GM18526 (cell line): ENCODE results near the gene GTF2A1.

ENCODE experiments used
- POLR2A ChIP-seq: IDR thresholded peaks from 3 replicates; pipeline ENCODE4 v1.6.1; 2011; ENCODE audit not compliant: insufficient read length; ENCODE audit errors: extremely low read depth

Gene GTF2A1

DNA sequence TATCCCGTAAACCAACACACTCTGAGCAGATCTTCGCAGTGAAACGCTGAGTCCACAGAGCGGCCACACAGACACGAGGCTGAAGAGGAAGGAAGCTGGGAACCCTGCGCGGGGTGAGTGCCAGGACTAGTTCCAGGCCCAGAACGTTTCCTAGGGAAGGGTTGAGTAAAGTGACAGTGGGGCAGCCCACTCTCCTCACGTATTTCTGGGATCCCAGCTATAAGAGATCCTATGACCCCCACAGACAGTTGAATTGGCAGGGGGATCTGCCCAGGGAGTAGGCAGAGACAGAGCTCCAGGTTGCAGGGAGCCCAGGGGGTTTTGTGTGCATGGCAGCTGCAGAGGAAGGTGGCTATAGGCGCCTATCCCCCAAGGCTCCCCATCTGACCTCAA, 51.1 kb downstream of the GTF2A1 start:
- no peak for TF ChIP-seq POLR2A

DNA sequence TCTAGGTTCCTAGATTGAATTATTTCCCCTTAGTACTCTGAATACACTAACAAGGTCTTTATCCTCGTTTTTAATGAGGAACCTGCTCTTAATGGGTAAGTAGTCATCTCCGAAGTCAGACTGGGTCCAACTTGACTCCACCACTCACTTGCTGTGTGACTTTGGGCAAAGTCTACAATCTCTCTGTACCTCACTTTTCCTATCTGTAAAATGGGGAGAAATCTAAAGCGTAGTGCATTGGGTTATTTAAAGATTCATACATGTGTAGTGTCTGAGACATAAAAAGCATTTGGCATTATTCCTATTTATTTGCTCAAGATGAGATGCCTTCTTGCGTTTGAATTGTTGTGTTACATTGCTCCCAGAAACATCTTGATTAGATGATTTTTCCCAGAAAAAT, 51.5 kb downstream of the GTF2A1 start:
- TF ChIP-seq POLR2A, result no peak

DNA sequence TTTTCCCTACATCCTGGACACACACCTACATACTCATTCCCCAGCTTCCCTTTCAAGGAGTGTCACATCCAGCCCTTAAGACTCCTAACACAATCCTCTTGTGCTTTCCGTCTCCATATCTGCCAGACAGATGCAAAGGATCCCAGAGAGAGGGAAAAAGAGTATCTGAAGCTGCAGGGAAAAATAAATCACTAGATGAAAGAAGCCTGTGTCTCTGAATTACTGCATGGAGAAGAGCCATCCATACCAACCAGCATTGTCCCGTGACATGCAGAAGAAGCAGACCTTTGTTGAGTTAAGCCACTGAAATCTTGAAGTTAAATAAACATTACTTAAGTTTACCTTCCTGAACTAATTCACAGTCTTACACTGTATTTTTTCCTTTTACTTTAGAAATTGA, 54.6 kb downstream of the GTF2A1 start:
- no peak for TF ChIP-seq POLR2A

DNA sequence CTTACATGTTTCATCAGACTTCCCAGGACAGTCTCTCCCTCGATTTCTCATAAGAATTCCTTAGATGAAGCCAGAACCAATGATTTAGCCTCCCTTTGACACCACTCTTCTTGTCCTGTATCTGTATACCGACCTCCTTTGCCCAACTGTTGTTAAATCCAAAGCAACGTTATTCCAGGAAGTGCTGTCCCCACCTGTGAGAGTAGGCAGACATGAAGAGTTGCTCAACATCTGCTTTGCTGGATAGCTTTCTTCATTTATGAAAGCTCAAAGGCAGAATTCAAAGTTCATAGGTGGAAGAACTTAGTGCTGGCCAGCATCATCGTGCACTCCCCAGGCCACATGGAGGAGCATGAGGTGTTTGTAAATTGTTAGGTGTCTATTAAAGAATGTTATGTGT, 55.6 kb downstream of the GTF2A1 start:
- no peak for TF ChIP-seq POLR2A

DNA sequence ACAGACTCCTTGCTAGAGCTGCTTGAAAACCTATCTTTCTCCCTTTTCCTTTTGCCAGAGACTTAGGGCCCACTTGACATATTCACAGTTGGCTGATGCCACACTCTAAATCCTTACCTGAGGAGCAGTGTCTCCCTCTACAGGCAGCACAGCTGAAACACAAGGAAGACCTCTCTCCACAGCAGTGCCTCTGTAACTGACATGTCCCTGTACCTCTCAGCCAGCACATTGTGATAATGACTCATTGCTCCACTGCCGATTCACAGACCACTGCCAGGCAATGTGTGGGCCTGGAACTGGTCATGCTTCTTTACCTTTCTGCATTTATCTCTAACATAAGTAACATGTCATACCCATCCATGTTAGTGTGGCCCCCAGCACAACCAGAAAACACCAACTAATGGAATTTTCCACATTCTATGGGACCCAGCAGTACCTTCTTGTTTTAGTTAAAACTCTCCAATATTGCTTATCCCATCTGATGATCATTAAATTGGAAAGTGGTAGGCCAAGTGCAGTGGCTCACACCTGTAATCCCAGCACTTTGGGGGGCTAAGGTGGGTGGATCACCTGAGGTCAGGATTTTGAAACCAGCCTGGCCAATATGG, 56.5 kb downstream of the GTF2A1 start:
- no peak for TF ChIP-seq POLR2A

DNA sequence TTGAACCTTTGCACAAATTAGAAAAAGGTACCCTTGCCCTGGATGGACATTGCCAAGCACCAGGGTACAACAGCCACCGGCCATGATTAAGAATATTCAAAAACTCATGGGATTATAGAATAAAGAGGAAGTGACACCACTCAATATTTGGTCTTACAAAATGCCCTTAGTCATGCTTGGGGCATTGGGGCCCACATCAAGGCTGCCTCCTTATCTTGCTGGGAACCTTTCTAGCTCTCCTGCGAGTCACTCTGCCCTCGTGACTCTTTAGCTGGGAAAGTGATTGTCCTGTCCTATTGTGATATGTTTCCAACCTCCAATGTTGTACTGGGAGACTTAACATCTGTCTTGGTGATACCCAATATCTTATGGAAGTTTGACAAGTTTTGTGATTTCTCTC, 57.8 kb downstream of the GTF2A1 start:
- no peak for TF ChIP-seq POLR2A

DNA sequence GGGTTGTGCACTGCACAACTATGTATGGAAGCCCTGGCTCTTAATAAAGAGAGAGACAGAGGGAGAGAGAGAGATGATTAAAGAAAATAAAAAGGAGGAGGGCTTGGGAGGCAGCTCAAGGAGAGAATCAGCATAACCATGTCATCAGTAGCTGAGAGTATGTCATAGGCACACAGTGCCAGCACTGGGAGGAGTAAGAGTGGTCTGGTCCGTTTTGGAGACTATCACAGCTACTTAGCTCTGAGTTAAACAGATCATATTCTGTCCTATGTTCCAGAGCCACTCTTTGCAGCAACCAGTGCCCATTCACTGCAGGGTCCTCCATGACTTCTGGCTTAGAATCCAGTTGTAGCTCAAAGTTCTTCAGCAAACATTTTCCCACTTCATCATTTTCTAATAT, 59.0 kb downstream of the GTF2A1 start:
- TF ChIP-seq POLR2A, result no peak

DNA sequence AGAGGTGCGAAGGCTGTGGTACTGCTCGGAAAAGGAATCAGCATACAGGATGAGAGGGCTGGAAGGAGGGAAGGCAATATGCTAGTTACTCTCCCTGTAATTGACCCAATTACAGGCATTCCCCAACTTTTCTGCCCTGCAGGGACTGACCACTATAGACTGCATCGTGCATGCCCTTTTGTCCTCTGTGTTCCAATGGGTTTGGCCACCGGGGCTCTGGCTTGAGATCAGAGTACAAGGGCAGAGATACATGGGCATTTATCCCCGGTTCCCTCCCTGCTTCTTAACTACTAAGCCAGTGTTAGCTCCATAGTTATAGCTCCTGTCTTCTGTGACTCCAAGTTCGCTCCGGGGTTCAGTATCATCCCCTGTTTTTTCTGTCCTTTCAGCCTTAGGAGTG, 59.7 kb downstream of the GTF2A1 start:
- no peak for TF ChIP-seq POLR2A

DNA sequence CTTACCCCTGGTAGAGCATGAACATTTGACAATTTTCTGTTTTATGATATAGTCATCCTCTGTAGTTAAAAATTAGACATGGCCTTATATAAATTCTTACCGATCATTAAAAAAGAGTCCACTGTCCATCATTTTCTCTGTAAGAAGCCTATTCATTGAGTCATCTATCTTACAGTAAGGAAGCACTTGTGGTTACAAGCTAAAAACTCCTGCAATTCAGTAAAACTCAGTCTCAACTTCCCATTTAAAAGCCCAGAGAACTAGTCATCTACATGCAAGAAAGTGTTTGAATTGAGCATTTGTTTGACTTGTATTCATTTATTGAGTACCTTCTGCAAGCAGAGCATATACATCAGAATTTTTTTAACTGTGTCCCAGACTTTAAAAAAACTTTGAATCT, 63.3 kb downstream of the GTF2A1 start:
- TF ChIP-seq POLR2A, result no peak

DNA sequence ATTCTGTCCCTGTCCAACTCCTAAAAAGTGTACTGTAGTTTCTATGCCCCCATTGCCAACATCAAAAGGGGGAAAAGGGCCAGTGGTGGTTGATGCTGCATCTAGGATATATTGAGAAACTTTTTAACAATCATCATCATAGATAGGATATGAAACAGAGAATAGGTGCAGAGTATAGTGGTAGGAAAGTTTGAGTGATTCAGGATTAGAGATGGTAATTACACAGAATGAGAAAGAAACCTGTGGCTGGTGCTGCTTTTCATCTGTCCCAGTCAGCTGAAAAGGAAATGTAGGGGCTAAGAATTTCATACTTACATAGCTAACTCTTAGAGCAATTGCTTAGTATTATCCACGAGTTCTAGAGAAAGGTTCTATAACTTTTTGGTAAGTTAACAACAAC, 67.6 kb downstream of the GTF2A1 start:
- no peak for TF ChIP-seq POLR2A

DNA sequence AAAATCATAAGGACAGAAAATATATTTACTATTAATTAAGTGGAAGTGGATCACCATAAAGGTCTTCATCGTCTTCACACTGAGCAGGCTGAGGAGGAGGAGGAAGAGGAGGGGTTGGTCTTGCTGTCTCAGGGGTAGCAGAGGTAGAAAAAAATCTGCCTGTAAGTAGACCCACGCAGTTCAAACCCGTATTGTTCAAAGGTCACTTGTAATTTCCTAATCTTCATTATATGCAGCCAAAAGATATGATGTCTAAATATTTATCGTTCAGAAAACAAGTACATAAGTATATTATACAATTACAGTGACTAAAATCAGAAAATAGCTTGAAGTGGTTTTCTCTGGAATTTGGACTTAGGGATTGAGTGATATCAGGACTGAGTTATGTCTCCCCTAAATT, 72.1 kb downstream of the GTF2A1 start:
- TF ChIP-seq POLR2A, result no peak

DNA sequence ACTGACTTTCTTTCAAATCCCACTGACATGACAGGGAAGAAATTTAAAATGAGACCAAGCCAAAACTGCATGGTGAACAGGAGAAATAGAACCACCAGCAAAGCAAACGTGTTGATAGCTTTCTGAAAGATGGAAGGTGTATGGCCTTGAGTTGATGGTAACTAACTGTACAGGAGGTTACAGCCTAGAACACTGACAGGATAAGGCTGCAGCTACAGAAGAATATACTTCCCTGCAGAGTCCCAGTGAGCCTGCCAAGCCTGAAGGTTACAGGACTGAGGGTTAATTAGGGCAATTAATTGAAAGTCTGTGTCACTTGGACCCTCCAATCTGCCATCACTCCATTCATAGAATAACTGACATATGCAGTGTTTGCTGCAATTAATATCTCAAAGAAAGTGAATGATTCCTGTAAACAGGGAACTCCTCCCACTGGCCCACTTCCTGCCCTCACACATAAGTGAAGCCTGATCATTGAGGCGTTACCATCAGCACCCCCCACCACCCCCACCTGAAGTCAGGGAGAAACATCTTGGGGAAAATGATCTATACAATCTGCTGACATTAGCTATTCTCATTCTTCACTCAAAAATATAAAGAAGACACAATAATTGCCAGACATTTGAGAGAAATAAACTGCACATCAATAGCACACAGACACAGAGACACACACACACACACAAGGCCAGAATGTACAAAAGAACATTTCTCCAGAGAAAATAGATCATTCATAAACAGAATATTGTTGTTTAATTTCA, 73.4 kb downstream of the GTF2A1 start:
- no peak for TF ChIP-seq POLR2A

DNA sequence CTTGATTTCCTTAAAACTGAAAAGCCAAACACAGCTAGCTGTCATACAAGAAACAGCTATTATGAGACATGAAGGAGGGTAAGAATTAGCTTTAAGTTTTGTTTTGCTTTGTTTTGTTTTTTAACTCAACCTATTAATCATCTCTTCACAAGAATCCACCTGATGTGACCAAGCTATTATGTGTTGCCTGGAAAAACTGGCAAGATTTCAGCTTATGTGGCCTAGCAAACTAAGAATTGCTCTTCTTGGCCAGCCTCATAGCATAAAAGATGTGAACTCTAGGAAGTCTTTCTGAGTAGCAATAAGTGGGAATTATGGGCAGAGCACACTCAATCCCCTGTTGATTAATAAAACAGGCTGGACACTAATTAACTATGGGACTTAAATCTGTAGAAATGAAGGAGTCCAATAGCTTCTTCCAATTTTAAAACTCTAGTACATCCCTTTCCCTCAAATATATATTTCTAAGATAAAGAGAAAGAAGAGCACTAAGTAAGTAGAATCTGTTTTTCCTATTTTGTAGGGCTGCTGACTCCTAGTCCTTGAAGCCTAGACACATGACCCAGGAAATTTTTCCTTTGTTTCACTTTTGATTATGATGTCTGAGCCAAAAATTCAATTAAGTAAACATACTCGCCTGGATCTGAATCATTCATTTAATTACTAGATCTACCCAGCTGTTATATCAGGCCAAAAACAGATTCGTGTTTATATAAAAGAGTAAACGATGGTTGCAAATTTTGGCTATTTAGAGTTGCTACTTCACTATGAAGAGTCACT, 75.7 kb downstream of the GTF2A1 start:
- no peak for TF ChIP-seq POLR2A

DNA sequence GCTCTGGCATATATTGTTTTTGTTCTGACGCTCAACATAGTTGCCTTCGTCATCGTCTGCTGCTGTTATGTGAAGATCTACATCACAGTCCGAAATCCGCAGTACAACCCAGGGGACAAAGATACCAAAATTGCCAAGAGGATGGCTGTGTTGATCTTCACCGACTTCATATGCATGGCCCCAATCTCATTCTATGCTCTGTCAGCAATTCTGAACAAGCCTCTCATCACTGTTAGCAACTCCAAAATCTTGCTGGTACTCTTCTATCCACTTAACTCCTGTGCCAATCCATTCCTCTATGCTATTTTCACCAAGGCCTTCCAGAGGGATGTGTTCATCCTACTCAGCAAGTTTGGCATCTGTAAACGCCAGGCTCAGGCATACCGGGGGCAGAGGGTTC, 77.0 kb downstream of the GTF2A1 start:
- no peak for TF ChIP-seq POLR2A

DNA sequence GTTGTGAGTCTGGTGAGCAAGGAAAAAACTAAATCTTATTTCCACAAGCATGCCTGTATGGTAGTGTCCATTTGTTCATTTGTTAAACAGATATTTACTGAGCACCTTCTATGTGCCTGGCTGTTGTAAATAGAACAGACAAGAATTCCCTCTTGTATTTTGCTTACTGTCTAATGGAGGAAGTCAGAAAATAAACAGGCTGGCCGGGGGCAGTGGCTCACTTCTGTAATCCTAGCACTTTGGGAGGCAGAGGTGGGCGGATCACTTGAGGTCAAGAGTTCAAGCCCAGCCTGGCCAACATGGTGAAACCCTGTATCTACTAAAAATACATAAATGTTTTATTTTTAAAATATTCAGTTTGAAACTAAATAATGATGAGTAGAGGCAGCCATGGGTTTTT, 79.3 kb downstream of the GTF2A1 start:
- TF ChIP-seq POLR2A, result no peak

DNA sequence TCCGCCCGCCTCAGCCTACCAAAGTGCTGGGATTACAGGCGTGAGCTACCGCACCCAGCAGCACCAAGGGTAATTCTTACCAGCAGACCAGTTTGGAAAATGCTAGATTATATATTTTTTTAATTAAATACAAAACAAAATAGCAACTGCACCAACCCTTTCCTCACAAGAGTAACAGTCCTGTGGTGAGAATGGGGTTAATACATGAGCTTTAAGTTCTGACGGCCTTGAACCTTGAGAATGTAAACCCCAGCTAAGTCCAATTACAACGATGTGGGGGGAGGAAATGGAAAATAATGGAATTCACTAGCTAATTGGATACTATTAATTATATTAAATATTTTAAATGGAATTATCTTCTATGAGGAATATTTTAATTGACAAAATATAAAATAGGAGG, 82.3 kb downstream of the GTF2A1 start:
- no peak for TF ChIP-seq POLR2A
